Neural crest cell (in vitro differentiated cells): Measurements from ENCODE around the gene DENND1A. TPM values are rescaled to one million over a fixed set of nuclear protein-coding genes. Genes with fewer than 3 reads are reported as not detected.
A peak's percentile ranks its signal among the peaks of the same experiment; 100 is the strongest.

Source experiments
- DNase-seq: peaks from one replicate; pipeline ENCODE4 v3.0.0; 2021; ENCODE audit warnings: low read depth, mixed read lengths, low spot score
- H3K27ac Mint-ChIP-seq: one replicate; pipeline ENCODE4 v1.8.0; 2021; ENCODE audit warnings: mild to moderate bottlenecking, mixed read lengths; ENCODE audit not compliant: unreplicated experiment
- H3K27me3 Mint-ChIP-seq: 2 replicates; pipeline ENCODE4 v1.8.0; 2021; ENCODE audit warnings: low read depth, mild to moderate bottlenecking, mixed read lengths
- H3K36me3 Mint-ChIP-seq: 2 replicates; pipeline ENCODE4 v1.8.0; 2021; ENCODE audit warnings: low read depth, mild to moderate bottlenecking, mixed read lengths
- H3K4me1 Mint-ChIP-seq: 2 replicates; pipeline ENCODE4 v1.8.0; 2021; ENCODE audit warnings: mixed read lengths
- H3K4me3 Mint-ChIP-seq: one replicate; pipeline ENCODE4 v1.8.0; 2021; ENCODE audit warnings: mild to moderate bottlenecking, mixed read lengths
- H3K9me3 Mint-ChIP-seq: 2 replicates; pipeline ENCODE4 v1.8.0; 2021; ENCODE audit warnings: mixed read lengths
- total RNA-seq: library from RNA; stranded (reverse); gene quantifications from 2 replicates; pipeline ENCODE4 v1.2.1, GENCODE V29; 2021
- TF ChIP-seq, protein P1 (sequence below): fragments of 200-600 bp; sonication (generic); conservative IDR thresholded peaks from 2 replicates; pipeline ENCODE4 v1.5.0; 2021; ENCODE audit warnings: antibody characterized with exemption, mild to moderate bottlenecking

Gene DENND1A
- total RNA-seq, 1 donor from 2014 or later, result 17.8 TPM

DNA sequence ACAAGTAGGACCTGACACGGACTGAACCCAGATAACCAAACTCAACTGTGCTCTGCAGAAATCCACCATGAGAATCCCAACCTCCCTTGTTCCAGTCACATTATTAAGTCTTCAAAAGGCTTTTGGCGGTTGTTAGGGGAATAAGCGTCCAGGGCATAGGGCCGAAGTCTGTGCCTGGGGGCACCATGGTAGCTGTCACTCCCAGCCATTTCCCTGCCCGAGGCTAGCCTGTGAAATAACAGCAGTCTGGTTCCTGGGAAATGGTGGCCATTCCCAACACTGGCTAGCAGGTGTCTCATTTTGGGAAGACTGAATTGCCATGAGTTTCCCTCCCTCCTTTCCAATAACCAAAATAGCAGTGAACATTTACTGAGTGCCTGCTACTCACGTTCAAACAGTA is 451.8 kb downstream of the DENND1A start:
- TF ChIP-seq, protein P1, sequence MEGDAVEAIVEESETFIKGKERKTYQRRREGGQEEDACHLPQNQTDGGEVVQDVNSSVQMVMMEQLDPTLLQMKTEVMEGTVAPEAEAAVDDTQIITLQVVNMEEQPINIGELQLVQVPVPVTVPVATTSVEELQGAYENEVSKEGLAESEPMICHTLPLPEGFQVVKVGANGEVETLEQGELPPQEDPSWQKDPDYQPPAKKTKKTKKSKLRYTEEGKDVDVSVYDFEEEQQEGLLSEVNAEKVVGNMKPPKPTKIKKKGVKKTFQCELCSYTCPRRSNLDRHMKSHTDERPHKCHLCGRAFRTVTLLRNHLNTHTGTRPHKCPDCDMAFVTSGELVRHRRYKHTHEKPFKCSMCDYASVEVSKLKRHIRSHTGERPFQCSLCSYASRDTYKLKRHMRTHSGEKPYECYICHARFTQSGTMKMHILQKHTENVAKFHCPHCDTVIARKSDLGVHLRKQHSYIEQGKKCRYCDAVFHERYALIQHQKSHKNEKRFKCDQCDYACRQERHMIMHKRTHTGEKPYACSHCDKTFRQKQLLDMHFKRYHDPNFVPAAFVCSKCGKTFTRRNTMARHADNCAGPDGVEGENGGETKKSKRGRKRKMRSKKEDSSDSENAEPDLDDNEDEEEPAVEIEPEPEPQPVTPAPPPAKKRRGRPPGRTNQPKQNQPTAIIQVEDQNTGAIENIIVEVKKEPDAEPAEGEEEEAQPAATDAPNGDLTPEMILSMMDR, result no peak
- no peak for DNase-seq
- Mint-ChIP-seq H3K36me3 (no peaks in the 10 kb centered on the region), H3K4me3 (no peak overlapping the region), H3K27ac (no peak overlapping the region), H3K4me1 (peaks cover 10% of the 10 kb centered on the region), H3K27me3 (no peaks in the 10 kb centered on the region), H3K9me3 (no peaks in the 10 kb centered on the region)

DNA sequence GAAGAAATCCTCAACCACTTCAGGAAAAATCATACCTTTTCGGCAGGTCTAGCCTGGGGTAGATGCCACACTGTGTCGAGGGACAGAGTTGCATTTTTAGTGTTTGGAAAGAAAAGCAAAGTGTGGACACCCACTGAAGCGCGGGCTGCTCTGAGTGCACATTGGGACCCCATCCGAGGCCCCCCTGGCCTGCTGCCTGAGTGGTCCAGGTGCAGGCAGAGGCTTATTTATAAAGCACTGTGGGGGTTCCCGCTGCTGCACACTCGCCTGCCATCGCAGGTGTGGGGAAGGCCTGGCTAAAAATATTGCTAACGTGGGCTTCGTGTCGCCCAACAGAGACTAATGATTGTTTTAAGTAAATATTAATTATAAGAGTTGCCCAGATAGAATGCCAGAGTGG is 454.5 kb downstream of the DENND1A start:
- Mint-ChIP-seq H3K4me1 (peaks cover 11% of the 10 kb centered on the region), H3K27ac (no peak overlapping the region), H3K36me3 (no peaks in the 10 kb centered on the region), H3K27me3 (no peaks in the 10 kb centered on the region), H3K4me3 (no peak overlapping the region), H3K9me3 (no peaks in the 10 kb centered on the region)
- no peak for DNase-seq
- TF ChIP-seq, protein P1, result no peak

DNA sequence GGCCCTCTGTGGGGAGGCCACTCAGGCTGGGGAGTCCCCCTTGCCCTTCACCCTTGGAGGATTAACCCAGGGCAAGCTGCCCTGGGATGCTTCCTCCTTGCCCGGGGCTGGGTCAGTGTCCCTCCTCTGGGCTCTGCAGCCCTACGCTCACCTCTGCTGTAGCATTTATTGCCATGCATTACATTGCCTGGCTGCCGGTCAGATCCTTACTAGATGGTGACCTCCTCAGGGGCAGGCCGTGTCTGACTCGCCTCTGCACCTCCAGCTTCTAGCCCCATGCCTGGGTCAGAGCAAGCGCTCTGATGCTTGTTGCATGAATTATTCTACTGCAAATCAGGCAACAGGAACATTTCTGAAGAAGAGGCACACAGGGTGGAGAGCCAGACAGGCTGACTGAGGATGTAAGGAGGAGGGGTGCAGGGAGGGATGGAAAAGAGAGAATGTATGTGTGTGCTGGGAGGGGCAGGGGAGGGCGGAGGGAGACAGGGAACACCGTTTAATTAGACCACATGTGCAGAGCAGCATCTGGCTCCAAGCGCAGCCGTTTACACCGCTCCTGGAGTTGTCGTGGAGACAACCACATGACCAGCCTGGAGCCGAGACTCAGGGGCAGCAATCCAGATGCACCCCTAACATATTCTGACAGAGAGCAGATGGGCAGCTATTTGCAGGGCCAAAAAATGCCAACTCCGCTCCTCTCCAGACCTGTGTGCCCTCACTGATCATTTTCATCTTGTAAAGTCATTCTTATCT is 456.9 kb downstream of the DENND1A start:
- peaks cover 11% of the 10 kb centered on the region for H3K4me1 Mint-ChIP-seq
- H3K4me3 Mint-ChIP-seq, result no peak overlapping the region
- TF ChIP-seq, protein P1, result no peak
- DNase-seq, result no peak
- H3K9me3 Mint-ChIP-seq, result no peaks in the 10 kb centered on the region
- no peaks in the 10 kb centered on the region for H3K27me3 Mint-ChIP-seq
- no peak overlapping the region for H3K27ac Mint-ChIP-seq
- no peaks in the 10 kb centered on the region for H3K36me3 Mint-ChIP-seq

DNA sequence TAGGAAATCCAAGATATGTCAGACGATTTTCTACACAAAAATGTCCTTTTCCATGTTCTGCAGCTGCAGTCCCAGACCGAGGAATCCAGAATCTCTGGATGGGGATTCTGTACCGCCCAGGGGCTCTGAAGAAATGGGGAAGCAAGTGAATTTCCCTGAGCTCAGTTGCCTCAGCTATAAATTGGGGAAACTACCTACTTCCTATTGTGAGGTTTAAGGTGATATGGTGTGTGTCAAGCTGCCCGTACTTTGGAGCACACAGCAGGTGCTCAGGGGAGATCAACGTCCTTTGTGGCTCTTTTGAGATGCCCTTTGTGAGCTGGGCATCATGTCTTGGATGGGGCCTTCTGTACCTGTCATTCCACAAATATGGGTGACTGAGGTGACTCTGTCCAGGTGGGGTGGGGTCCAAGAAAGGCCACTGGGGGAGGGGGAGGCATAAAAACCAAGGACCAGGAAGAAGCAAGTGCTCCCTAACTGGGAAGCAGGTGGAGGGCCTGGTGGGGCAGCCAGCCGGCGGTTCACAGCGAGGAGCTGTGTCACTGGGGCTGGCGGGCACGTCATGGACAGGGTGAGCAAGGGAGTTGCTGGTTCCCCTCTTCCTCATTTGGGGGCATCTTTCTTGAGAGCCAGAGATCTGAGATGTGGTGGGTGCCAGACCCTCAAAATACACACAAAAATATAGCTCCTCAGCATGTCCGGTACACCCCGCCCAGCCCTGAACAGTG is 457.9 kb downstream of the DENND1A start:
- Mint-ChIP-seq H3K4me3 (no peak overlapping the region), H3K9me3 (no peaks in the 10 kb centered on the region), H3K4me1 (peaks cover 15% of the 10 kb centered on the region), H3K36me3 (no peaks in the 10 kb centered on the region), H3K27ac (no peak overlapping the region), H3K27me3 (no peaks in the 10 kb centered on the region)
- TF ChIP-seq, protein P1, result no peak
- DNase-seq, result no peak

DNA sequence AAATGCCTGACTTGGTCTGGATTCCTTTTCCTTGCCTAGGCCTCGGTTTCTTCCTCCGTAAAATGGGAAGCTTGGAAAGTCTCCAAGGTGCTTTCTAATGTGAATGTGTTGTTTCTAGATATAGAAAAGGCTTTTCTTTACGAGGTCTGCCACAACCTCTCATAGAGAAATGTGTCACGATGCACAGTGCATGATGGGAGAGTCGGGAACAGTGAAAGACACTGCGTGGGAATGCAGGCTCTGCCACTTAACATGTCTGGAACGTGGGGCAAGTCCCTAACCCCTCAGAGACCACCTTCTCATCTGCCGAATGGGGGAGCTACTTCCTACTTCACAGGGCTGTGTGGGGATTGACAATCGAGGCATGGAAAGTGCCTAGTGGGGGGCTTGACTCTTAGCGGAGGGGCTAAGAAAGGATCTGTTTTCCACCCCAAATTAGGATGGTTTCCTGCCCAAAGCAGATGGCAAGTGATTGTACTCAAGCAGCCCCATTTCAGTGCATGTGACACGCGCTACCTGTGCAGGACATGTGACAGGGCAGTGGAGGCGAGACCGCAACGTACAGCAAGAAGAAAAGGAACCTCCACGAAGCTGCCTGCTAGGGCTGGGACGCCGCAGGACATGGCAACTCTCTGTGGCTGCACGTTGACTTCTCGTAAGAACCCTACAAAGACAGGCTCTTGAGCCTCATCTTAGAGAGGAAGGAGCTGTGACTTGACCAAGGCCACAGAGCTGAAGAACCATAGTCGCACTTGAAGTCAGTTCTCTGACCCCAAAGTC is 458.7 kb downstream of the DENND1A start:
- TF ChIP-seq, protein P1, result no peak
- H3K9me3 Mint-ChIP-seq, result no peaks in the 10 kb centered on the region
- peak overlapping the region; percentile 3 for H3K27ac Mint-ChIP-seq
- peaks cover 15% of the 10 kb centered on the region for H3K4me1 Mint-ChIP-seq
- no peaks in the 10 kb centered on the region for H3K27me3 Mint-ChIP-seq
- no peak overlapping the region for H3K4me3 Mint-ChIP-seq
- H3K36me3 Mint-ChIP-seq, result no peaks in the 10 kb centered on the region
- DNase-seq, result no peak
